ENCODE data around the gene PNP.

GRCh38 chr14:20435582-20436362 lies 33.4 kb upstream of the PNP start, which contains the start of gene KLHL33:
- TF ChIP-seq, protein P1, sequence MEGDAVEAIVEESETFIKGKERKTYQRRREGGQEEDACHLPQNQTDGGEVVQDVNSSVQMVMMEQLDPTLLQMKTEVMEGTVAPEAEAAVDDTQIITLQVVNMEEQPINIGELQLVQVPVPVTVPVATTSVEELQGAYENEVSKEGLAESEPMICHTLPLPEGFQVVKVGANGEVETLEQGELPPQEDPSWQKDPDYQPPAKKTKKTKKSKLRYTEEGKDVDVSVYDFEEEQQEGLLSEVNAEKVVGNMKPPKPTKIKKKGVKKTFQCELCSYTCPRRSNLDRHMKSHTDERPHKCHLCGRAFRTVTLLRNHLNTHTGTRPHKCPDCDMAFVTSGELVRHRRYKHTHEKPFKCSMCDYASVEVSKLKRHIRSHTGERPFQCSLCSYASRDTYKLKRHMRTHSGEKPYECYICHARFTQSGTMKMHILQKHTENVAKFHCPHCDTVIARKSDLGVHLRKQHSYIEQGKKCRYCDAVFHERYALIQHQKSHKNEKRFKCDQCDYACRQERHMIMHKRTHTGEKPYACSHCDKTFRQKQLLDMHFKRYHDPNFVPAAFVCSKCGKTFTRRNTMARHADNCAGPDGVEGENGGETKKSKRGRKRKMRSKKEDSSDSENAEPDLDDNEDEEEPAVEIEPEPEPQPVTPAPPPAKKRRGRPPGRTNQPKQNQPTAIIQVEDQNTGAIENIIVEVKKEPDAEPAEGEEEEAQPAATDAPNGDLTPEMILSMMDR (conservative IDR thresholded peaks at IDR 0.05): no peak
- no peak for TF ChIP-seq ZFX (IDR thresholded peaks at IDR 0.05)

All from C4-2B (cell line).